Stimulated activated CD8-positive, alpha-beta memory T cell treated with anti-CD3 and anti-CD28 coated beads, Interleukin-4, amount 100 ng/mL, for 24 hours (primary cell): Measurements from ENCODE around the gene SH3D19.

Experiments used
- DNase-seq: peaks from one replicate; pipeline ENCODE4 v3.0.0-alpha.2; 2020; ENCODE audit warnings: low read depth

The SH3D19 gene

DNA sequence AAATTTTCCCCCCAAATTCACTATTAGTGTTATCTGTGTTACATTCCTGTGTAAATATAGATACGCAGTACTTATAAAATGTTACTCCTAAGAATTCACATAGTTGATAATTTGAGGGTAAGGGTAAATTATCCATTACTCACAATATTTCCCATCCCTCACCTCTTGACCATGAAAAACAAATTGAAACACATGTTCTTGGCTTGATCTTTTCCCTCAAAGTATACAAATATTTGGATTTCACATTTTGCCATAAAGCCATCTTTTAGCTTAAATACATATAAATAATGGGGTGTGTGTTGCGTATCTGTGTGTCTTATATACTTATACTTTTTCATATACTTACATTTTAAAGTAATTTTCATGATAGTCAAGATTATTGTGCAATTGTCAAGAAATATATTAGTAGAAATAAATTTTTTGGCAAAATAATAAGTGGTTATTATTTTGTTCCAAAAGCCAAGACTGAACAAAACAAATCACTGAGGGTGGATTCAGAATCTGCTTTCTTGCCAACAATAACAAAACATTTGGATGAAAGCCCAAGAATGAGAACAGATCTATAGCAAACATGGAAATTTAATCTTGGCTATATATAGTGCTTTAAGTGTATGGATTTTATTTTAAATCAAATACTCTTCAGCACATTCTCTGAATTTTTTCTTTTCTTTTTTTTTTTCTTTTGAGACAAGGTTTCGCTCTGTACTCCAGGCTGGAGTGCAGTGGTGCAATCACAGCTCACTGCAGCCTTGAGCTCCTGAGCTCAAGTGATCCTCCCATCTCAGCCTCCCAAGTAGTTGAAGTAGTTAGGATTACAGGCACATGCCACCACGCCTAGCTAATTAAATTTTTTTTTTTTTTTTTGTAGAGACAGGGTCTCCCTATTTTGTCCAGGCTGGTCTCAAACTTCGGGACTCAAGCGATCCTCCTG is 97.0 kb downstream of the SH3D19 start:
- no peak for DNase-seq

DNA sequence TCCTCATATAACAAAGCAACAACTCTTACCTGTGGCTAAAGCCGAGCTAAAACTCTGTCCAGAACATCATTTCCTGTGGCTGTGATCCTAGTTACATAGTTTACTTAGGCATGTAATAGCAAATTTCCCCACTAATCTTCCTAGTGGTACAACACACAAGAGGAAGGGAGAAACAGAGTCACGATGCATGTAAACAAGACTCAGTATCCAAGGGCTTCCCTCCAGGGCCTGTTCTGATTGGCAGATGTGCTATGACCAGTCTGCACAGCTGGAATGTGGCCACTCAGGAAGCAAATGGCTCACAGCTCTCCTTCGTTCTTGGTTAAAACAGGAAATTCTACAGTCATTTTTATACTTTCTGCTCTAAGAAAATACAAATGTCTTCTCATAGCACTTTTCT is 97.7 kb downstream of the SH3D19 start:
- DNase-seq = no peak

DNA sequence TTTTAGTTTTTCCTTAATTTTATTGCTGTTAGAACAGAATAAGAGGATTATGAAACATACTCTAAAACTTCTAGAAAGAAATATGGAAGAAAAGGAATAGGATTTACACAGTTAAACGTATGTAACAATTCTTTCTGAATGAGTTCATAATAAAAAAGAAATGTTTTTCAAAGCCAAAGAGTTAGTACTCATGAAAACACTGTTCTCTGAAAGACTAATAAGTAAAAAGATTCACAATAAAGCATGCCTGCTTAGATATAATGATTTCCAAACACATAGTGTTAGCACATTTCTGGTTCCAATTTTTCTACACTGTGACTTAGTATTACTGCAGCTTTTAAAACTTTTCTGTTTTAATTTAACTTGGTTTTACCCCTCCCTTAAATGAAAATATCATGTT is 98.2 kb downstream of the SH3D19 start:
- no peak for DNase-seq

DNA sequence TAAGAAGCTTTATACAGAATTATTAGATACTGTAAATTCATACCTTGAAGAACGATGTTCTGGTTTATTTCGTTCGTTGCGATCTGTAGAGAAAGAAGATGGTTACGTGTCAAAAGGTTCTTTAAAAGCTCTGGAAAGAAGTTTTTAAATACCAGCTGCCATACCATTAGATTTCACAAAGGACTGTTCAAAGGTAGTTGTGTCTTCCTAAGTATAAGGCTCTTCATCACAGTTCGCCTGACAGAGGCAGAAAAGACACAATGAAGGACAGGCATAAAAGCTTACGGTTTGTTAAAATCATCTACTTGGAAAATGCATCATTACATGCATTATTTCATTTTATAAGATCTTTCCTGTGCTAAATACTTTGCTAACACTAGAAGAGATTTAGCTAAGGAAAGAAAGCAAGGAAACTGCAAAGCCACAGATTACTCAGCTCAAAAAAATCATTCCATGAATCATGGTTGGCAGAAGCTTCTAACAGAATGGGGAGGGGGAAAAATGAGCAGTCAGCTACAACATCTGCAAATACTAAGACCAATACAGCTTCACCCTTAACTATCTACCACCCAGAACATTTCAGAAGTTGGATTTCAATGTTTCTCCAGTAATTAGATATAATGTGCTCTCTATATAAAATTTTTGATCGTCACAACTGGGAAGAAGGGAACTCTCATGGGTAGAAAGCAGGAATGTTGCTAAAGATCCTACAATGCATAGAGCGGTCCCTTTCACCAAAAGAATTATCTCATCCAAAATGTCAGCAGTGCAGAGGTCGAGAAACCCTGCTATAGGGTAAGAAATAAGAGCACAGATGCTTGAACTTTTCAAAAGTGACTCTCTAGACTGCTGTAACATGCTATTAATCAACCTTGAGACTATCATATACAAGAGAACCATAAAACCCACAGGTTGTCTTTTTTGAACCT is 99.1 kb downstream of the SH3D19 start:
- no peak for DNase-seq

DNA sequence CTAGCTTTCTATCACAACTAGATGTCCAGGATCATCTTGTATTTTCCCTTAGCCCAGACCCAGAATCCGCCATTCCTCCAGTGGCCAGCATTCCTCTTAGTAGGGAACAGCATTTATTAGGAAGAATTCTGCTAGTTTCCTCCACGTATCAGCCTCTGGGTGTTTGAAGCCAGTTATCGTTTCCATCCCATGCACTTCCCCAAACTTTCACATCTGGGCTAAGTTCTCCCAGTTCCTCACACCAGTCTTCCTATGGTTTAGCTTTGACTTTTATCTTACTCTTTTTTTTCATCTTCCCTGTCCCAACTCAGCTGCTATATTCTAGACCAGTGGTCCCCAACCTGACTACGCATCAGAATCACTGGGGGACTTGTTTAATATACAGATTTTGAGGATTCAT is 101.9 kb downstream of the SH3D19 start:
- DNase-seq = no peak

DNA sequence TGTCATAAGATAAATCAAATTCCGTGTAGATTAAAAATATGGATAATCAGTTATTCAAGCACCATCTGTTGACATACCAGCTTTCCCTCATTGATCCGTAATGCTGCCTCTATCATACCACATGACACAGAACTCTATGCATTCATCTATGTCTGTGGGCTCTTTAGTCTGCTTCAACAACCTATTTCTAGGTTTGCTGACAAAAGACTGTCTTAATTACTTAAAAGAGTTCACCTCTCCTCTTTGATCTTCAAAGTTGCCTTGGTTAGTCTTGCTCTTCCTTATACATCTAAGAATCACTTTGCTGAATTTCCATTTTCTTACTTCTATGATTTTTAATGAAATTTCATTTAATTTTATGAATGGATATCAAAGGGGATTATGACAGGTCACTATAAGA is 105.5 kb downstream of the SH3D19 start:
- DNase-seq = no peak

DNA sequence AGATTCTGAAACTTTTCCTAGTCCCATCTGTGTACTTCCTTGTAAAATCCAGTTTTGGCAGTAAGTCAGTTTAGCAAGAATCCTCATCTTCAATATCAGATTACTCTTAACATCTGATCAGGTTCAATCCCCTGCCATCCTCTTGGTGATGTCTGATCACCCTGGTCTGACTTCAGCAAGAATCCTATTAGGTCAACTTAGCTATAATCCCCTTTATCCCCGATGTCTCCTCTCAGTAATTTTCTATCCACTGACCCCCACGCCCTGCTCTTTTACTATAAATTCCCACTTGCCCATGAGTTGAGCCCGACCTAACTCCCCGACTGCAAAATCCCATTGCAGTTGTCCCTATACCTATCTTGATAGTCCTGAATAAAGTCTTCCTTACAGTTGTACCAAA is 106.3 kb downstream of the SH3D19 start:
- no peak for DNase-seq

DNA sequence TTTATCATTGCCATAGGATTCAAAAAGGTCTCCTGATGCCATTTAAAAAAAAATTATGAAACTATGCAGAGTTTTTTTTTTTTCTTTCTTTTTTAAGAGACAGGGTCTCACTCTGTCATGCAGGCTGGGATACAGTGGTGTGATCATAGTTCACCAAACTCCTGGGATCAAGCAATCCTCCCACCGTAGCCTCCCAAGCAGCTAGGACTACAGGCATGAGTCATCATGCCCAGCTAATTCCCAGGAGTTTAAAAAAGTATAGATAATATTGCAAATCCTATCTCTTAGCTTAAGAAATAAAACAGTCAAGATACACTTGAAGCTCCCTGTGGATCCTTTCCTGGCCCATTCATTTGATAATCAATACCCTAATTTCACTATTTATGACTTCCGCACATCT is 107.1 kb downstream of the SH3D19 start:
- DNase-seq = no peak

DNA sequence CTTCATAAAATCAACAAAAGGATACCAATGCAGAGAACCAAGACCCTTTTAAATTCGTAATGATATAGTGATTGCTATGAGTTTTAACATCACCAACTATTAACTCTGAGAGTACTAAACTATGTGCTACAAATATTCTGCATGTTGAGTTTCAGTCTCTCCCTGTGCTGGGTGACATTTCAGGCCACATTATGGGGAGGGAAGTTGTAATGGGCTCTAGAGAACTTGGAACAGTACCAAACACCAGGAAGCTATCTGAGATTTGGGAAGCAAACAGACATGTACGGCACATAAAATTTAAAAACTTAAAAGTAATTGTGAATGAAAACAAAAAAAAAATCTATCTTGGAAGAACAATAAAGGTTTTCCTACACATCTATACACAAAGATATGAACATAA is 108.1 kb downstream of the SH3D19 start:
- DNase-seq = no peak

DNA sequence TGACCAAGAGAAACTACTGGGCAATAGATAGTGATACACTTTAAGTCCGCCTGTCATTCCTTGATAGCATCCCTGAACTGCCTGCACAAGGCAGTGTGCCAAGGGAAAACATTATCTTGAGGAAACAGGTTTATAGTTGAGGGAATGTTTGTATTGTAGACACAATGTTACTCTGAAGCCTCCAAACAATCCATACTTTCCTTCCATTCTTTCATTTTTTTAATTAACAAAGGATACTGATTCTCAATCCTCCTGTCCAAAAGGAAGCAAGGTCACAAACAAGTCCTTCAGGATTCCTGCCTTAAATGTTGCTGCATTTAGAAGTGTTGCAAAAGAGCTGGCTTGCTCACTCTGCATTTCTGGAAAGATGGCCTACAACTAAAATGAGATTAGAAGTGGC is 110.1 kb downstream of the SH3D19 start:
- DNase-seq = no peak

DNA sequence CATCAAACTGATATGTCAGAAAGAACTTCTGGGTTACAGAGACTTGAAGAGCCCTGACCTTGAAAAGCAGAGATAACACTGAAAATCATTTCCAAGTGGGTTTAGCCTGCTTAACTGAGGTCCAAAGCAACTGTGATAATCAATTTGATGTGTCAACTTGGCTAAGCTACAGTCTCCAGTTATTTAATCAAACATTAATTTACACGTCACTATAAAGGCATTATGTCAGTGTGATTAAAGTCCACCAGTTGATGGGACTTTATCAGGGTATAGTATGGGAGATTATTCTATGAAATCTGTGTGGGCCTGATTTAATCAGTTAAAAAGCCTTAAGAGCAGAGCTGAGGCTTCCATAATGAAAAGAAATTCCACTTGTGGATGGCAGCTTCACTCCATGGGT is 117.5 kb downstream of the SH3D19 start:
- DNase-seq = no peak

DNA sequence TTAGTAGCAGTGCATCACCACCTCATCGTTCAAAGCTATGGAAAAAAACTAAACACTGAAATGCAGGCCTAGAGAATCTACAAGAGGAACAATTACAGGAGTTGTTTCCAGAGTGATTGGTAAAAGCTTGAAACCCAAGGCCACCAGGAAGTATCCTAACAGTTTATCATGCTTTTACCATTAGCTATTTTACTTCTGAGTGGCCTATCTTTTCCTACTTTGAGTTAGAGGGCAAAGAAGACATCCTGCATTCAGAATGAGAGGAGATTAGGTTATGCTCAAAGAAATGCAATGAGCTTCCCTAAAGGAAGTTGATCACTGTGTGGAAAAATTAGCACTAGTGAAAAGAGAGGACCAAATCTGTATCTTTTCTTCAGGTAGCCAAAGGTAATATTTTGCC is 118.2 kb downstream of the SH3D19 start:
- no peak for DNase-seq

DNA sequence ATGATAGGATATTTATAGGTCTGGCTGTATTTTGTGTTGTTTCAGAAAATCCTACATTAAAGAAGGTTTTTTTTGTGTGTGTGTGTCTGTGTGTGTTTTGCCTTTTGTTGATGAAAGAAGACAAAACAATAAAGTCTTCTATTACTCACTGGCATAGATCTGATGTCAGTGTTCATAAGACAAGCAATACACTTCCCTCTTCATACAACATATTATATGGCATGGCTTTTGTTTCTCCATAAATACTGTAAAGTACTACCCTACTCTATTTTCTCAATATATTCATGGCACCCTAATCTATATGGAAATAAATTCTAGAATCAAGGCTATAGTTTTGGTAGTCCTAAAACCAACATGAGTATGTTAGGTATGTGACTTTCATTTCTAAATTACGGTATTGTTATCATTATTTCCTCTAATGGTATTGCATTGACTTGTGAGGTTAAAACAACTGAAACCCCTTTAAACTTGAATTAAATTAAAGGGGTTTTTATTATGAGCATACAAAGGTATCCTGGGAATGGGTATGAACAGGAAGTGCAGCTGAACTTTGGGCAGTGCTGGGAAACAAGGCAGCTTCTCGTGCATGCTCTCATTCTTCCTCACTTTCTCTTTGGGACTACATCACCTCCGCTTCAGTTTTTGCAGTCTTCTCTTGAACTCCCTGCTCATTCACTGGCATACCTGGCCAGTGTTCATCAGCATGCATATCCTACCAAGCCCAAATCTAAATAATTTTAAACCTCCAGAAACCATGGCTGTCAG is 119.0 kb downstream of the SH3D19 start:
- no peak for DNase-seq

DNA sequence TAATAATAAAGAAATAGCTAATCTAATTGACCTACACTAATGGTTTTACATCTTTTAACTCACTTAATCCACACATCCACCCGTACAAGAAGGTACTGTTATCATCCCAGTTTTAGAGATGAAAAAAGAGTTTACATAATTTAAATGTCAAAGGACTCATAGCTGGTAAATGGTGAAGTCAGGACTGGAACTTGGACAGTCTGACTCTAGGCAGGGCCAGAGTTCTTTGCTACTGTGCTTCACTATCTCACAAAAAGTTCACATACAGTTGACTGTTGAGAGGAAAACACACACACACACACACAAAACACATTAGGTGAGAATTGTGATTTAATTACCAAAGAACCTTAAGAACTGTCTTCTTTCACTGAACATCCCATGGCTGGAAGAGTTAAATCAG is 119.7 kb downstream of the SH3D19 start:
- no peak for DNase-seq

DNA sequence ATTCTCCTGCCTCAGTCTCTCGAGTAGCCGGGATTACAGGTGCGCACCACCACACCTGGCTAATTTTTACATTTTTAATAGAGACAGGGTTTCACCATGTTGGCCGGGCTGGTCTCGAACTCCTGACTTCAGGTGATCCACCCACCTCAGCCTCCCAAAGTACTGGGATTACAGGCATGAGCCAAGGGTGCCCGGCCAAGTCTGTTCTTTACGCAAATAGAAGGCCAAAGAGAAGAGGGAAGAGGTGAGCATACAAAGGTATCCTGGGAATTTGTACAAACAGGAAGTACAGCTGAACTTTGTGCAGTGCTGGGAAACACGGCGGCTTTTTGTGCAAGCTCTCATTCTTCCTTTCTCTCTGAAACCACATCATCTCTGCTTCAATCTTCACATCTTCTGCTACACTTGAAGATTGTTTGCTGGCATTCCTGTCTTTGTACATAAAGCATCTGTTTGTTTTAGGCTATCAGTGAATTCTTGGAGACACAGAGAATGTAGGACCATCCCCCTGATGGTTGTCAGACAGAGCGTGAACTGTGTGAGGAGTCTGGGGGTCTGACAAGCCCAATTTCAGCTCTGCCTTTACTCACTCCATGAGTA is 120.4 kb downstream of the SH3D19 start:
- DNase-seq = no peak

DNA sequence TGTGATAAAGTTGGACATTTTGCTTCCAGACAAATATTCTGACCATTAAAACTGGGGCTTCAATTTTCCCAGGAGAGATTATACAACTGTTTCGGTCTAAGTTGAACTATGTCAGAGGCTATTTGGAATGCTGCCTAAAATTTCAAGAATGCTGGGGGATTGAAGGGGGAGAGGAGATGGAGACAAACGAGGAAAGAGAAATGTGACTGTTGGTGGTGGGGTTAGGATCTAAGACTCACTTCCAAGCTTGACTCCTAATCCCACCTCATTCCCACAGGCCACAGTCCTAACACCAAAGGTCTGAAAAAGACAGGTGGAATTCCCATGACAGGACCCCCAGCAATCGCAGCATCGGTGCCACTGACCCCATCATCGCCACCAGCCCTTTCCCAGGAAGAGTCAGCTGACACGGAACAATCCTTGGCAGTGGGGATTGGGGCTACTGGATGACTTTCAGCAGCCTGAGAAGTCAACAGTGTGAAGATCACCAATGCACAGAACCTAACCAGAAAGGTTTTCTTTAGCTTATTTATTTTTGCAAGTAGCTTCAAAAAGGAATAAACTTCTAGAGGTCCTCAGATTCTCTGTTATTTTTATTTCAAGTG is 122.5 kb downstream of the SH3D19 start:
- DNase-seq = no peak

DNA sequence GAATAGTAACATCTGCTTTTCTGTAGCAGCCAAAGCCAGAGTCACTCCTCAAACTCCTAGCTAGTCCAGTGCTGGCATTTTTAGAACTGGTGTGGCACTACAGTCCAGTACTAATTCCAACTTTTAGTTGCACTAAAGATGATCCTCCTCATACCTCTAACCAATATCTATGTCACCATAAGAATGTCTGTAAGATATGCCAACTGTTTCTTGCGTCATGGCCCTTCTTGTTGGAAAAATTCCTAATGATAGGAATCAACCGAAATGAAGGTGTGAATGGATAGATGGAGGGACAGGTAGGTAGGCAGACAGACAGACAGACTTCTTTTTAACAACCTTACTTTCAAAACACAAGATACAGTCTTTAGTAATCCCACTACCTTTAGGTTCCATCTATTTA is 123.0 kb downstream of the SH3D19 start:
- DNase-seq = no peak

DNA sequence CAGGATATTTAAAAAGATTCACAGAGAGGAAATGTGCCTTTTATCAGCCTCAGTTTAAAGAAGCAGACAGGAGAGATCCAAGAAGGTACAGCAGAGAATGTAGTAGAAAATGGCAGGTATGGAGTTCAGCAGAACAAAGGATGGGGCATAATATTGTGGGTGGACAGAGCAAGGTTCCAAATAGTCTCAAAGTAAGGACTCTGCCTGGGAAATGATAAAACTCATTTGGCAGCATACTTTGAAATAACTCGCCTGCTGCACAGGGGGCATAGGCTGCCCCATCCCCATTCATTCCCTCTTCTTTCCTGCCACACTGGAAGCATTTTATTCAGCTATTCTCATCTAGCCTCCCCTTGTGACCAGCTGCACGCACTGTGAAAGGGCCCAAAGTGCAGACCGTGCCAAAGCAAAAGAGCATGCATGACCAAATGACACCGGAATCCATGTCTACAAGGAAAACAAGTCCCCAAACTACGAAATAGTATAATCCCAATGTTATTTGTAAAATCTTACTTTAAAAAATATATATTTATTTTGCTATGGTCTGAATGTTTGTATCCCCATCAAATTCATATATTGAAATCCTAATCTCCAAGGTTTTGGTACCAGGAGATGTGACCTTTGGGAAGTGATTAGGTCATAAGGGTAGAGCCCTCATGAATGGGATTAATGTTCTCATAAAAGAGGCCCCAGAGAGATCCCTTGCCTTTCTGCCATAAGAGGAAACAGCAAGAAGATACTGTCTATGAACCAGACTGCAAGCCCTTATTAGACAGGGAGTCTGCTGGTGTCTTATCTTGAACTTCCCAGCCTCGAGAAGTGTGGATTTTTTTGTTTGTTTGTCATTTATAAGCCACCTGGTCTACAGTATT is 125.8 kb downstream of the SH3D19 start:
- no peak for DNase-seq

DNA sequence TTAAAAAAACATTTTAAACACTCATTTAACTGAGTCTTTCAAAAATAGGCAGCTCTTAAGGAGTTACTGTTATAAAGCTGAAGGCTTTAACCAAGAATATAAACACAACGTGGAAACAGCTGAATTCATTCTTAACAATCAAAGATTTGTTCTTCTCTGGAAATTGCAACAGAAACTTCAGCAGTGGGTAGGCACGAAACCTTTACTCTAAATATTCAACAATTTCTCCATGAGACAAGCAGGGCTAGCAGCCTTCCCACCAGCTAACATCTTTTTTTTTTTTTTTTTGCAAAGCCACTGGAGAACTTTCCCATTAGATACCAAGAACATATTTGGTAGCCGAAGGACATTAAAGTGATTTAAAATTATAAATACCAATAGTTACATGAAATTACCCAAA is 126.7 kb downstream of the SH3D19 start:
- DNase-seq = no peak

DNA sequence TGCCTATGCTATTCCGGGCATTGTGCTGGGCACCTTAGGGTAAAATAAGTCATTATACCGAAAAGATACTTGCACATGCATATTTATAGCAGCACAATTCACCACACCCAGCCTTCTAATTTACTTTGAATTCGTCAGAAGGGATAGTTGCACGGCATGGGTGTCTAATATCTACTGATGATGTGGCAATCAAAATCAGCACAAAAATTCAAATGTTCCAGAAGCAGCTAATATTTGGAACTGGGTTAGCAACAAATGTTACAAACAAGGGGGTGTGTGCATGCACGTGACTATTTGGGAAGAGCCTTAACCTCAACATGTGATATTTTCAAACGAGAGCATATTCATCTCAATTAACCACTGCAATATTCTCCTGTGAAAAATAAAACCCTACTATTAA is 128.2 kb downstream of the SH3D19 start:
- DNase-seq = no peak

DNA sequence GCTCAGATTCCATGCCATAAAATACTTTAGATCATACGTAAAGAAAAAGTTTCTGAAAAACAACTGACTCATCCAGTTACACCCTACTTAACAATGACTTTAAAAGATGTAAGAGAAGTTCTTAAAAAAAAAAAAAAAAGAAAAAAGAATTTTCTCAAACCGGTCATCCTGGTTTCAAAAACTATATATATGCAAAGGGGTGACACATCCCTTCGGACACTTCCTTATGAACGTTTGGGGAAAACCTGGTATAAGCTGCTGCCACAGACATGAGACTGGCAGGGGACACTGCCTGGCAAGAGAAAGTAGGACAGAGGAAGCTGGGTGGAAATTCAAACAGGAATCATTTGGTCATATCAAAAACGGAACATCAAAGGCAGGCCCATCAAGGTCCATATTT is 129.6 kb downstream of the SH3D19 start:
- no peak for DNase-seq
